Right lobe of liver (tissue), 6 donors: ENCODE results near the gene NFXL1. TPM values are rescaled to one million over a fixed set of nuclear protein-coding genes. Genes with fewer than 3 reads are reported as not detected.

Experiments
- ATAC-seq, 4 donors: fragments of 200-7000 bp; cut with Tn5 transposase; one replicate each; pipeline ENCODE4 v1.9.1; 2020; ENCODE audit warnings: mild to moderate bottlenecking in 4 of 4, moderate library complexity in 4 of 4
- DNase-seq, 3 donors: peaks; one replicate each; pipeline ENCODE4 v3.0.0-alpha.2; 2020
- H3K27ac ChIP-seq, 3 donors: fragments of 200-600 bp; one replicate each; pipeline ENCODE4 v1.8.0; 2022
- H3K27me3 ChIP-seq, 2 donors: fragments of 200-600 bp; one replicate each; pipeline ENCODE4 v1.8.0; 2022
- H3K36me3 ChIP-seq, 4 donors: fragments of 200-600 bp; sonication (generic) in 1 of 4; one replicate each; pipeline versions ENCODE4 v1.5.1 to v1.8.0; 2017 to 2022; ENCODE audit warnings: control low read depth in 1 of 4
- H3K4me1 ChIP-seq, 4 donors: fragments of 200-600 bp; sonication (generic) in 1 of 4; one replicate each; pipeline versions ENCODE4 v1.5.1 to v1.8.0; 2017 to 2022; ENCODE audit warnings: control low read depth in 1 of 4
- H3K4me3 ChIP-seq, 3 donors: fragments of 200-600 bp; one replicate each; pipeline ENCODE4 v1.8.0; 2022
- H3K9me3 ChIP-seq, 4 donors: fragments of 200-600 bp; sonication (generic) in 1 of 4; one replicate each; pipeline versions ENCODE4 v1.5.1 to v1.8.0; 2017 to 2022; ENCODE audit warnings: control low read depth in 1 of 4
- POLR2A ChIP-seq: fragments of 450-650 bp; IDR thresholded peaks from one replicate; pipeline ENCODE4 v1.6.1; 2017; ENCODE audit warnings: antibody characterized with exemption, mild to moderate bottlenecking
- WGBS: methylation state at CpG from one replicate; pipeline ENCODE4 v1.1.6; 2018; ENCODE audit warnings: low coverage, low lambda C conversion rate; ENCODE audit not compliant: insufficient coverage; ENCODE audit errors: missing lambda C conversion rate; 5-methylcytosine and 5-hydroxymethylcytosine counted together
- intact Hi-C, 2 donors: fragments of 100-400 bp; cut with DNase I; formaldehyde crosslinking; loops; one replicate each; pipeline versions ENCODE4 v1.11.2 to v1.14.1; 2022
- total RNA-seq, 6 experiments: library from RNA; depleted of rRNA in 2 of 6; stranded (reverse); fragments of >200 nt in 2 of 6; fragmentation: NEBNext Ultra II Directional in 3 of 6; extraction: Animal tissue kit (Norgen Biotek cat#: 25700) in 3 of 6; gene quantifications; one replicate each; pipeline versions ENCODE4 v1.1.0 to v1.2.4, GENCODE V29; 2016 to 2023
- TF ChIP-seq, protein P1 (sequence below), 4 donors: fragments of 200-600 bp in 3 of 4; fragments of 450-650 bp in 1 of 4; IDR thresholded peaks; one replicate each; pipeline versions ENCODE4 v1.5.1 to v1.8.0; 2016 to 2022; ENCODE audit warnings: antibody characterized with exemption in 4 of 4, mild to moderate bottlenecking in 2 of 4
- donor health status: DM: no; HTN: yes; CAD: no.
- donor health status: DM: no; HTN: no; CAD: no.
- donor health status: DM: no; HTN: no; CAD: no.
- donor health status: DM: no; HTN: yes; CAD: no.
- donor health status: DM: no; HTN: yes; CAD: no.

The NFXL1 gene
- total RNA-seq, 6 experiments from 2014 or later, result 4.9 to 11.0 (median 7.9) TPM

DNA sequence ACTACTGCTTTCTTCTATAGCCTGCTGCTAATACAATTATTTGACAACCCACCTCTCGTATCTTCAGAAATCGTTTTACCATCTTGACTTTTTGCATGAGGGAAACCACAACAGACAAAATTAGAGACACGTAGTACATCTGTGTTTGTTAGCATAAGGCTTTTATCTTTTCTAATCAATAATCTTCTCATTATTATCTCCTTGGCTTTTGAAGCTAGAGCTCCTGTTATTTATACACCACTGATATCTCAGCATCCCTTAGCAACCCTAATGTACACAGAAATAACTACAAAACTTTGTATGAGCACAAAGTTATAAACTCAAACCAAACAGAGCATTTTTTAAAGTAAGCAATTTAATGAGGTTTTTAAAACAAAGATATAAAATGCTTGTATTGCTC lies 116.2 kb downstream of the NFXL1 start:
- DNase-seq, result no peak
- WGBS, result 30% methylated on average over 3 of the region's 3 CpGs
- H3K4me3 ChIP-seq, result no peak overlapping the region
- no peak for ATAC-seq
- no peaks in the 10 kb centered on the region for H3K9me3 ChIP-seq
- intact Hi-C loops, result no loop called here
- no peaks in the 10 kb centered on the region for H3K36me3 ChIP-seq
- H3K27me3 ChIP-seq, result no peaks in the 10 kb centered on the region
- H3K27ac ChIP-seq, result no peak overlapping the region
- no peaks in the 10 kb centered on the region for H3K4me1 ChIP-seq
- no peak for TF ChIP-seq POLR2A
- TF ChIP-seq, protein P1, sequence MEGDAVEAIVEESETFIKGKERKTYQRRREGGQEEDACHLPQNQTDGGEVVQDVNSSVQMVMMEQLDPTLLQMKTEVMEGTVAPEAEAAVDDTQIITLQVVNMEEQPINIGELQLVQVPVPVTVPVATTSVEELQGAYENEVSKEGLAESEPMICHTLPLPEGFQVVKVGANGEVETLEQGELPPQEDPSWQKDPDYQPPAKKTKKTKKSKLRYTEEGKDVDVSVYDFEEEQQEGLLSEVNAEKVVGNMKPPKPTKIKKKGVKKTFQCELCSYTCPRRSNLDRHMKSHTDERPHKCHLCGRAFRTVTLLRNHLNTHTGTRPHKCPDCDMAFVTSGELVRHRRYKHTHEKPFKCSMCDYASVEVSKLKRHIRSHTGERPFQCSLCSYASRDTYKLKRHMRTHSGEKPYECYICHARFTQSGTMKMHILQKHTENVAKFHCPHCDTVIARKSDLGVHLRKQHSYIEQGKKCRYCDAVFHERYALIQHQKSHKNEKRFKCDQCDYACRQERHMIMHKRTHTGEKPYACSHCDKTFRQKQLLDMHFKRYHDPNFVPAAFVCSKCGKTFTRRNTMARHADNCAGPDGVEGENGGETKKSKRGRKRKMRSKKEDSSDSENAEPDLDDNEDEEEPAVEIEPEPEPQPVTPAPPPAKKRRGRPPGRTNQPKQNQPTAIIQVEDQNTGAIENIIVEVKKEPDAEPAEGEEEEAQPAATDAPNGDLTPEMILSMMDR (IDR thresholded peaks at IDR 0.05), result no peak

Other genes with a start within 250 kb of the NFXL1 start
- under 1 TPM in 5 of 6 experiments, not detected in 1; 0.12 to 0.44 (median 0.16) TPM for gene CORIN, start 76.5 kb downstream of the NFXL1 start, total RNA-seq
- 10 to 100 TPM in 4 of 6 experiments, 1 to 10 TPM in 2; 8.1 to 14.9 (median 11.1) TPM for gene CNGA1, start 102.1 kb upstream of the NFXL1 start, total RNA-seq
- 10 to 100 TPM in 2 of 6 experiments, 1 to 10 TPM in 4; 4.8 to 11.9 (median 7.6) TPM for gene NIPAL1, start 102.2 kb upstream of the NFXL1 start, total RNA-seq
- gene TXK, start 219.7 kb upstream of the NFXL1 start, total RNA-seq, result 1 to 10 TPM in 5 of 6 experiments, under 1 TPM in 1; 0.62 to 2.5 (median 1.5) TPM